H9 (cell line): Measurements from ENCODE around the gene PAX8. TPM values are rescaled to one million over a fixed set of nuclear protein-coding genes. Genes with fewer than 3 reads are reported as not detected.

Experiments used
- DNase-seq: peaks from one replicate; pipeline ENCODE4 v3.0.0-alpha.2; 2017
- H2AFZ ChIP-seq: one replicate; pipeline ENCODE4 v1.6.1; 2013; ENCODE audit warnings: mild to moderate bottlenecking, low read length, control low read depth, moderate library complexity
- H2AK5ac ChIP-seq: 2 replicates; pipeline ENCODE4 v1.6.1; 2013; ENCODE audit warnings: low read length, control low read depth, mixed read lengths; ENCODE audit not compliant: insufficient read length
- H2BK120ac ChIP-seq: one replicate; pipeline ENCODE4 v1.6.1; 2013; ENCODE audit warnings: low read depth, mild to moderate bottlenecking, low read length, control low read depth, inconsistent platforms; ENCODE audit not compliant: poor library complexity, severe bottlenecking
- H2BK12ac ChIP-seq: 2 replicates; pipeline ENCODE4 v1.6.1; 2013; ENCODE audit warnings: low read length, control low read depth, mixed read lengths, low read depth; ENCODE audit not compliant: insufficient read length
- H2BK15ac ChIP-seq: 2 replicates; pipeline ENCODE4 v1.6.1; 2013; ENCODE audit warnings: low read depth, low read length, control low read depth
- H2BK20ac ChIP-seq: one replicate; pipeline ENCODE4 v1.6.1; 2013; ENCODE audit warnings: low read depth, mild to moderate bottlenecking, low read length, control low read depth, inconsistent platforms; ENCODE audit not compliant: poor library complexity, severe bottlenecking
- H2BK5ac ChIP-seq: 2 replicates; pipeline ENCODE4 v1.6.1; 2013; ENCODE audit warnings: low read length, control low read depth, mixed read lengths; ENCODE audit not compliant: insufficient read length
- H3K14ac ChIP-seq: 2 replicates; pipeline ENCODE4 v1.6.1; 2013; ENCODE audit warnings: low read length, control low read depth; ENCODE audit not compliant: insufficient read depth
- H3K18ac ChIP-seq: 2 replicates; pipeline ENCODE4 v1.6.1; 2013; ENCODE audit warnings: low read depth, mild to moderate bottlenecking, mixed read lengths, low read length, control low read depth; ENCODE audit not compliant: insufficient read length
- H3K23ac ChIP-seq: 2 replicates; pipeline ENCODE4 v1.6.1; 2013; ENCODE audit warnings: low read length, control low read depth, mixed read lengths, low read depth; ENCODE audit not compliant: insufficient read length
- H3K23me2 ChIP-seq: 2 replicates; pipeline ENCODE4 v1.6.1; 2013; ENCODE audit warnings: low read depth, mild to moderate bottlenecking, mixed read lengths, low read length, control low read depth; ENCODE audit not compliant: insufficient read length, poor library complexity, severe bottlenecking
- H3K27ac ChIP-seq: 2 replicates; pipeline ENCODE4 v1.5.1; 2013; ENCODE audit warnings: low read length, control low read depth, mixed read lengths, low read depth; ENCODE audit not compliant: insufficient read length
- H3K27me3 ChIP-seq: 2 replicates; pipeline ENCODE4 v1.6.1; 2013; ENCODE audit warnings: low read length, control low read depth, inconsistent platforms; ENCODE audit not compliant: insufficient read depth
- H3K4ac ChIP-seq: 2 replicates; pipeline ENCODE4 v1.6.1; 2013; ENCODE audit warnings: low read depth, mild to moderate bottlenecking, control low read depth, inconsistent platforms, low read length, moderate library complexity
- H3K4me1 ChIP-seq: 2 replicates; pipeline ENCODE4 v1.6.1; 2013; ENCODE audit warnings: low read length, control low read depth, inconsistent platforms; ENCODE audit not compliant: insufficient read depth
- H3K4me2 ChIP-seq: 2 replicates; pipeline ENCODE4 v1.6.1; 2013; ENCODE audit warnings: low read length, control low read depth, mixed read lengths; ENCODE audit not compliant: insufficient read length, insufficient read depth
- H3K56ac ChIP-seq: 2 replicates; pipeline ENCODE4 v1.6.1; 2013; ENCODE audit warnings: low read depth, mild to moderate bottlenecking, mixed read lengths, low read length, control low read depth; ENCODE audit not compliant: insufficient read length
- H3K79me1 ChIP-seq: 2 replicates; pipeline ENCODE4 v1.6.1; 2013; ENCODE audit warnings: low read depth, mild to moderate bottlenecking, moderate library complexity, low read length, control low read depth, inconsistent platforms; ENCODE audit not compliant: insufficient read depth, poor library complexity, severe bottlenecking
- H3K79me2 ChIP-seq: 2 replicates; pipeline ENCODE4 v1.6.1; 2013; ENCODE audit warnings: low read length, control low read depth, inconsistent platforms; ENCODE audit not compliant: insufficient read depth
- H3K9ac ChIP-seq: 2 replicates; pipeline ENCODE4 v1.6.1; 2013; ENCODE audit warnings: low read length, control low read depth, mixed read lengths; ENCODE audit not compliant: insufficient read length; ENCODE audit errors: extremely low read depth
- H3K9me3 ChIP-seq: one replicate; pipeline ENCODE4 v1.6.1; 2013; ENCODE audit warnings: low read depth, low read length, inconsistent platforms; ENCODE audit not compliant: control insufficient read depth
- H3T11ph ChIP-seq: one replicate; pipeline ENCODE4 v1.6.1; 2013; ENCODE audit warnings: mild to moderate bottlenecking, low read length, control low read depth, inconsistent platforms
- H4K20me1 ChIP-seq: one replicate; pipeline ENCODE4 v1.6.1; 2013; ENCODE audit not compliant: control insufficient read depth, insufficient read length, insufficient read depth
- H4K5ac ChIP-seq: 2 replicates; pipeline ENCODE4 v1.6.1; 2013; ENCODE audit warnings: low read depth, mild to moderate bottlenecking, mixed read lengths, low read length, control low read depth; ENCODE audit not compliant: insufficient read length
- H4K8ac ChIP-seq: replicated peaks from 2 replicates; pipeline ENCODE4 v1.6.1; 2013; ENCODE audit warnings: low read length, control low read depth, mixed read lengths, low read depth; ENCODE audit not compliant: insufficient read length
- H4K91ac ChIP-seq: 2 replicates; pipeline ENCODE4 v1.6.1; 2013; ENCODE audit warnings: low read depth, mild to moderate bottlenecking, moderate library complexity, mixed read lengths, low read length, control low read depth; ENCODE audit not compliant: insufficient read length
- H3K27ac Mint-ChIP-seq, 3 experiments: 2 replicates in 2 of 3; 3 replicates in 1 of 3; pipeline ENCODE4 v1.8.0; 2020 to 2021; ENCODE audit warnings: mixed read lengths in 3 of 3, mild to moderate bottlenecking in 1 of 3, moderate library complexity in 1 of 3
- H3K27me3 Mint-ChIP-seq: 2 replicates; pipeline ENCODE4 v1.8.0; 2021; ENCODE audit warnings: low read depth, mild to moderate bottlenecking, moderate library complexity, mixed read lengths
- H3K36me3 Mint-ChIP-seq, 3 experiments: 2 replicates in 2 of 3; 3 replicates in 1 of 3; pipeline ENCODE4 v1.8.0; 2020 to 2021; ENCODE audit warnings: low read depth in 3 of 3, mixed read lengths in 3 of 3; ENCODE audit not compliant: insufficient read depth in 1 of 3
- H3K4me1 Mint-ChIP-seq, 2 experiments: 2 replicates each; pipeline ENCODE4 v1.8.0; 2020; ENCODE audit warnings: mixed read lengths in 2 of 2
- H3K4me3 Mint-ChIP-seq, 2 experiments: 2 replicates in 1 of 2; 3 replicates in 1 of 2; pipeline ENCODE4 v1.8.0; 2020 to 2021; ENCODE audit warnings: mild to moderate bottlenecking in 2 of 2, mixed read lengths in 2 of 2, moderate library complexity in 1 of 2
- H3K9me3 Mint-ChIP-seq, 2 experiments: 2 replicates in 1 of 2; 3 replicates in 1 of 2; pipeline ENCODE4 v1.8.0; 2020; ENCODE audit warnings: mild to moderate bottlenecking in 2 of 2, mixed read lengths in 2 of 2, moderate library complexity in 1 of 2
- WGBS: extraction: QIAGEN DNeasy Blood & Tissue Kit; methylation state at CpG from one replicate; pipeline ENCODE4 v1.1.7; 2013; ENCODE audit warnings: missing lambda C conversion rate, low lambda C conversion rate, mixed read lengths; ENCODE audit not compliant: insufficient read length; ENCODE audit errors: extremely low coverage; 5-methylcytosine and 5-hydroxymethylcytosine counted together
- total RNA-seq: library from RNA; stranded (reverse); gene quantifications from 2 replicates; pipeline ENCODE4 v1.2.1, GENCODE V29; 2021
- TF ChIP-seq, protein P1 (sequence below): fragments of 200-600 bp; sonication (generic); conservative IDR thresholded peaks from 3 replicates; pipeline ENCODE4 v1.8.0; 2021; ENCODE audit warnings: antibody characterized with exemption, mild to moderate bottlenecking

PAX8 gene
- total RNA-seq, 1 experiment from 2014 or later, result not detected

DNA sequence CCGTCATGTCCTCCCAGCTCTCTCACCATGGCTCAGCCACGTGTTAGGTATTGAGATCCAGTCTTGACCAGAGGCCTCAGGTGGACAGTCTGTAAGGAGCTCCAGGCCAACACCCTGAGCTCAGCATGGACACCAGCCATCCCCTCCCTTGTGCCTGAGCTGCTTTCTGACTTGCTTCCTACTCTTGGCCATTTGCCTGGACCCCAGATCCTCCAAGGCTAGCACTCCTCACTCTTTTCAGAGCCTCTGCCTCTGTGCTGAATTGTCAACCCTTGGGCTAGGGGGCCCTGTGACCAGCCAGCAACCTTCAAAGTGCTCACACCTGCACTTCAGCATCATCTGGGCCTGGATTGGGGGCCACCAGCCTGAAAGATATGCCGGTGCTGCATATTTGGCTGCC is 46.6 kb downstream of the PAX8 start:
- Mint-ChIP-seq H3K36me3 (peaks cover 0 to 12% (median 3%) of the 10 kb centered on the region in 3 experiments; a peak in 3 of 7 replicates), H3K4me1 (no peaks in the 10 kb centered on the region; a peak in 1 of 4 replicates), H3K9me3 (peaks cover 10 to 13% of the 10 kb centered on the region in 2 experiments; a peak in 3 of 5 replicates), H3K27me3 (peaks cover 10% of the 10 kb centered on the region), H3K4me3 (no peak overlapping the region), H3K27ac (no peak overlapping the region; a peak in 1 of 7 replicates)
- Histone ChIP-seq H3K27ac (no peak overlapping the region), H2BK20ac (no peak overlapping the region), H3K4me1 (no peaks in the 10 kb centered on the region), H2BK5ac (no peak overlapping the region), H2AK5ac (no peak overlapping the region), H3K27me3 (no peaks in the 10 kb centered on the region), H3K9me3 (no peaks in the 10 kb centered on the region), H3K79me1 (no peaks in the 10 kb centered on the region), H4K5ac (no peak overlapping the region), H3K79me2 (no peaks in the 10 kb centered on the region), H2AFZ (no peak overlapping the region), H3K23ac (no peak overlapping the region), H3K18ac (no peak overlapping the region), H3K23me2 (no peaks in the 10 kb centered on the region), H3K56ac (no peak overlapping the region), H3K4me2 (no peak overlapping the region), H4K91ac (no peak overlapping the region), H2BK120ac (no peak overlapping the region), H2BK12ac (no peak overlapping the region), H4K8ac (no peak overlapping the region), H3T11ph (no peak overlapping the region), H3K4ac (no peak overlapping the region), H4K20me1 (no peaks in the 10 kb centered on the region), H3K9ac (no peak overlapping the region), H2BK15ac (no peak overlapping the region), H3K14ac (no peak overlapping the region)
- DNase-seq, result no peak
- no CpG with 5 or more reads among the region's 3 CpGs for WGBS
- TF ChIP-seq, protein P1, sequence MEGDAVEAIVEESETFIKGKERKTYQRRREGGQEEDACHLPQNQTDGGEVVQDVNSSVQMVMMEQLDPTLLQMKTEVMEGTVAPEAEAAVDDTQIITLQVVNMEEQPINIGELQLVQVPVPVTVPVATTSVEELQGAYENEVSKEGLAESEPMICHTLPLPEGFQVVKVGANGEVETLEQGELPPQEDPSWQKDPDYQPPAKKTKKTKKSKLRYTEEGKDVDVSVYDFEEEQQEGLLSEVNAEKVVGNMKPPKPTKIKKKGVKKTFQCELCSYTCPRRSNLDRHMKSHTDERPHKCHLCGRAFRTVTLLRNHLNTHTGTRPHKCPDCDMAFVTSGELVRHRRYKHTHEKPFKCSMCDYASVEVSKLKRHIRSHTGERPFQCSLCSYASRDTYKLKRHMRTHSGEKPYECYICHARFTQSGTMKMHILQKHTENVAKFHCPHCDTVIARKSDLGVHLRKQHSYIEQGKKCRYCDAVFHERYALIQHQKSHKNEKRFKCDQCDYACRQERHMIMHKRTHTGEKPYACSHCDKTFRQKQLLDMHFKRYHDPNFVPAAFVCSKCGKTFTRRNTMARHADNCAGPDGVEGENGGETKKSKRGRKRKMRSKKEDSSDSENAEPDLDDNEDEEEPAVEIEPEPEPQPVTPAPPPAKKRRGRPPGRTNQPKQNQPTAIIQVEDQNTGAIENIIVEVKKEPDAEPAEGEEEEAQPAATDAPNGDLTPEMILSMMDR, result no peak
